ENCODE measurements around the gene AFF4.

Gene AFF4

DNA sequence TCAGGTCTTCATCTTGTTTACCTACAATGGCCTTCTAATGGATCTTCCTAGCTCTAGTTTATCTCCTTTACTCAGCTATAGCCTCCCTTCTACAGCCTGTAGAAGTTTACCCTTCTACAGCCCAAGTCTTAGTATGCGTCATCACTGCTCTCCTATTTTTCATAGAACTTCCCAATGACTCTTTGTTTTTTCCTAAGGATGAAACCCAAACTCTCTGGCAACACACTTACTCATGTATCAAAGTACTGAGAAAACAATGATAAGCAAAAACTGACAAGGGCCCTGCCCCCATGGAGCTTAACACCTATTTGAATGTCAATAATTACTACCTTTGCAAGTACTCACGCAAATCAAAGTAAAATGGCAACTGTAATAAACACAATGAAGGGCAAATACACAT, 56.3 kb downstream of the AFF4 start:
- no peak overlapping the region for H3K4me3 ChIP-seq (ENCODE audit: control insufficient read depth, low read depth, low read length)
- no peak for DNase-seq (ENCODE audit: low read depth)
- TF ChIP-seq, protein P1, sequence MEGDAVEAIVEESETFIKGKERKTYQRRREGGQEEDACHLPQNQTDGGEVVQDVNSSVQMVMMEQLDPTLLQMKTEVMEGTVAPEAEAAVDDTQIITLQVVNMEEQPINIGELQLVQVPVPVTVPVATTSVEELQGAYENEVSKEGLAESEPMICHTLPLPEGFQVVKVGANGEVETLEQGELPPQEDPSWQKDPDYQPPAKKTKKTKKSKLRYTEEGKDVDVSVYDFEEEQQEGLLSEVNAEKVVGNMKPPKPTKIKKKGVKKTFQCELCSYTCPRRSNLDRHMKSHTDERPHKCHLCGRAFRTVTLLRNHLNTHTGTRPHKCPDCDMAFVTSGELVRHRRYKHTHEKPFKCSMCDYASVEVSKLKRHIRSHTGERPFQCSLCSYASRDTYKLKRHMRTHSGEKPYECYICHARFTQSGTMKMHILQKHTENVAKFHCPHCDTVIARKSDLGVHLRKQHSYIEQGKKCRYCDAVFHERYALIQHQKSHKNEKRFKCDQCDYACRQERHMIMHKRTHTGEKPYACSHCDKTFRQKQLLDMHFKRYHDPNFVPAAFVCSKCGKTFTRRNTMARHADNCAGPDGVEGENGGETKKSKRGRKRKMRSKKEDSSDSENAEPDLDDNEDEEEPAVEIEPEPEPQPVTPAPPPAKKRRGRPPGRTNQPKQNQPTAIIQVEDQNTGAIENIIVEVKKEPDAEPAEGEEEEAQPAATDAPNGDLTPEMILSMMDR (IDR thresholded peaks at IDR 0.05; ENCODE audit: control insufficient read depth, insufficient read depth, low read depth, low read length, missing control alignments), result no peak

DNA sequence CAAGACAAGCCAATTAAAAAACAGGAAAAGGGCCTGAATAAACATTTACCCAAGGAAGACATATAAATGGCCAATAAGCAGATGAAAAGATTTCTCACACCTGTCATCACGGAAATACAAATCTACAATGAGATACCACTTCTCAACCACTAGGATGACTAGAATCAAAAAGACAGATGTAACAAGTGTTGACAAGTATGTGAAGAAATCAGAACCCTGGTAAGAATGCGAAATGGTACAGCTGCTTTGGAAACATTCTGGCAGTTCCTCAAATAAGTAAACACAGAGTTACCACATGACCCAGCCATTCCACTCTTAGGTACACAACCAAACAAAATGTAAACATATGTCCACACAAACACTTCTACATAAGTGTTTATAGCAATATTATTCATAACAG, 57.5 kb downstream of the AFF4 start:
- DNase-seq (ENCODE audit: low read depth), result no peak
- TF ChIP-seq, protein P1 (IDR thresholded peaks at IDR 0.05; ENCODE audit: control insufficient read depth, insufficient read depth, low read depth, low read length, missing control alignments), result no peak
- H3K4me3 ChIP-seq (ENCODE audit: control insufficient read depth, low read depth, low read length), result no peak overlapping the region

DNA sequence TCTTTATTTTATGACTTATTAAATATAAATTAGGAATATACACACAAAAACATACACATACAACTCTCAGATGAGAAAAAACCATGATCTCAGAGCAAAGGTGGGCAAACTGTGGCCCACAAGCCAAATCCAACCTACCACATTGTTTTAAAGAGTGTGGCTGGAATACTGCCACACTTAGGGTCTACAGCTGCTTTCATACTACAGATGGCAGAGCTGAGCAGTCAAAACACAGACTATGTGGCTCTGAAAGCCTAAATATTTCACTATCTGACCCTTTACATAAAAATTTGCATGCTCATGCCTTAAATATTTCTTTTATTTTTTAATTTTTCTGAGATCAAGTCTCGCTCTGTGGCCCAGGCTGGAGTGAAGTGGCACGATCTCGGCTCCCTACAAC, 61.7 kb downstream of the AFF4 start:
- DNase-seq (ENCODE audit: low read depth), result no peak
- H3K4me3 ChIP-seq (ENCODE audit: control insufficient read depth, low read depth, low read length), result no peak overlapping the region
- TF ChIP-seq, protein P1 (IDR thresholded peaks at IDR 0.05; ENCODE audit: control insufficient read depth, insufficient read depth, low read depth, low read length, missing control alignments), result no peak

DNA sequence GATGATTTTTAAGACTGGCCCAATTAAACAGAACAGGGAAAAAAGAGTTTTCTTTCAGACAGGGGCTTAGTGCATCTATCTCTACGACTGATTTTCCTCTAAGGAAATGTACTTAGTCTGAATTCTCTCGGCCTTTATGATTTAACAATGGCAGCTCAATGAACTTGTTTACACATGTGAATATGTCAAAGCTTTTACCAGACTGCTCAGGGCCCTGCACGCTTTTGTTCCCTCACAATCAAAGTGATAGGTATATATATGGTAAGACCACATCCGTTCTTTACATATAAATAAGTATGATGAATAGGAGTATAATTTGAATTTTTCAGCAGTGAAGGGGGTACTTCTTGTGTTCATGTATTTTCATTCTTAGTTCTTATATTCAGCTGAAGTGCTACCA, 62.4 kb downstream of the AFF4 start:
- no peak for DNase-seq (ENCODE audit: low read depth)
- TF ChIP-seq, protein P1 (IDR thresholded peaks at IDR 0.05; ENCODE audit: control insufficient read depth, insufficient read depth, low read depth, low read length, missing control alignments), result no peak
- no peak overlapping the region for H3K4me3 ChIP-seq (ENCODE audit: control insufficient read depth, low read depth, low read length)

DNA sequence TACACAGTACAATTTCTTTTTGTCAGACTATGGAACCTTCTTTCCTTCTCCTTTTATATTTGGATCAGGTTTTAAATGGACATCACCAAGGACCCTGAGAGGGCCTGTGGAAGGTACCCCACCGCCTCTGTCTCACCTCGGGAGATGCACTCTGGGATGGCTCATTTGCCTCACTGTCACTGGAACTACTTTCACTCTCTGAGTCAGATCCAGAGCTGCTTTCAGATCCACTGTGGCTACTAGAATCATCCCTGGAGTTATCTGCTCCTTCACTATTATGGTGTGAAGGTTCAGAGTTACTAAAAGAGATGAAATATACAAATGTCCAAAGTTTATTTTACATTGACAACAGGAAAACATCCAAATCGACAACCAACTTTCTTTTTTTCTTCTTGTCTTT, 65.3 kb downstream of the AFF4 start:
- TF ChIP-seq, protein P1 (IDR thresholded peaks at IDR 0.05; ENCODE audit: control insufficient read depth, insufficient read depth, low read depth, low read length, missing control alignments), result no peak
- DNase-seq (ENCODE audit: low read depth), result no peak
- H3K4me3 ChIP-seq (ENCODE audit: control insufficient read depth, low read depth, low read length), result no peak overlapping the region

DNA sequence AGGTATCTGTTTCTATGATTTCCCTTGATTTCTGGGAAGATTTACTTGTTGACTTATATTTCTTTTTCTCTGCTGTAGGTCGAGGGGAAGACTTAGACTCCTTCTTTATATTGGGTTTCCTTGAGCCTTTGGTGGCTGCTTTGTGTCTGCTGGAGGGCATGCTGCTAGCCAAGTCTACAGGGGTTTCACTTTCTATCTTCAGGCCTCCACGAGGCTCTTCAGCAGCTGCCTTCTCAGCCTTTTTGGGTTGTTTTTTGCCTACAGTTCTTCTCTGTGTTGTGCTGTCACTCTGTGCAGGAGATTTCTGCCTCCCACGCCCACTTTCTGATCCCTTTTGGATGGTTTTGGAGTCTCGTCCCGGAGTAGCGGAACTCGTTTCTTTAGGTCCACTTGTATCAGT, 66.7 kb downstream of the AFF4 start:
- TF ChIP-seq, protein P1 (IDR thresholded peaks at IDR 0.05; ENCODE audit: control insufficient read depth, insufficient read depth, low read depth, low read length, missing control alignments), result no peak
- no peak overlapping the region for H3K4me3 ChIP-seq (ENCODE audit: control insufficient read depth, low read depth, low read length)
- DNase-seq (ENCODE audit: low read depth), result no peak

DNA sequence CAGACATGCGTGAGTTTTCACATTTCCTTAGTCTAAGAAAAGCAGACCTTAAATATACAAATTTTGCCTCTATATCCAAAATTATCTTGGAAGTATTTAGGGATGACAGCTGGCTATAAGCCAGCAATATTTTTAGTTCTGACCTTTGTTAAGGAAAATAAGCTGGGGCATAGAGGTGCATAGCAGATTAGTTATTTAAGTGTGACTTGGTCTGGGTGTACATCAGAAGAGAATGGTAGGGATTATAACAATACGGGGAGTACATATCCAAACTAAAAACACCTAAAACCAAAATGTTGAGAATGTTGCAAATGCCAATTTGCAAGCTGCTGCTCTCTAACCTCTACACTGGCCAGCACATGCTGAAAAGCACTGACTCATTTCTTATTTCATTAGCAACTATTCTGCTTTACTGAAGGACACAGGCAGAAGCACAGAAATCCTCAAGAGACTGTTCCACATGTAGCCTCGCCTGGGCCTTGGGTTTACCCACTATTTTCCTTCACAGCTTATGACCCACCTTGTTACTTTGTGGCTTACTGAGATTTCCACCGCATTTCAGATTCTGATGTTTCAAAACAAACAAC, 67.6 kb downstream of the AFF4 start:
- TF ChIP-seq, protein P1 (IDR thresholded peaks at IDR 0.05; ENCODE audit: control insufficient read depth, insufficient read depth, low read depth, low read length, missing control alignments), result no peak
- no peak overlapping the region for H3K4me3 ChIP-seq (ENCODE audit: control insufficient read depth, low read depth, low read length)
- no peak for DNase-seq (ENCODE audit: low read depth)

All from AG09309 (cell line).